Activated T-helper 9 cell treated with anti-CD3 and anti-CD28 coated beads, Interleukin-2, amount 50 U/mL, for 16 hours (primary cell): ENCODE data around the gene RNU1-1.
"Not testable (repeated sequence)": the region's sequence is repeated elsewhere in the genome, so short reads cannot be mapped to it uniquely, and the experiment has no call there.

ENCODE experiments used
- DNase-seq: peaks from one replicate; pipeline ENCODE4 v3.0.0-alpha.2; 2020; ENCODE audit warnings: low read depth

RNU1-1 gene

DNA sequence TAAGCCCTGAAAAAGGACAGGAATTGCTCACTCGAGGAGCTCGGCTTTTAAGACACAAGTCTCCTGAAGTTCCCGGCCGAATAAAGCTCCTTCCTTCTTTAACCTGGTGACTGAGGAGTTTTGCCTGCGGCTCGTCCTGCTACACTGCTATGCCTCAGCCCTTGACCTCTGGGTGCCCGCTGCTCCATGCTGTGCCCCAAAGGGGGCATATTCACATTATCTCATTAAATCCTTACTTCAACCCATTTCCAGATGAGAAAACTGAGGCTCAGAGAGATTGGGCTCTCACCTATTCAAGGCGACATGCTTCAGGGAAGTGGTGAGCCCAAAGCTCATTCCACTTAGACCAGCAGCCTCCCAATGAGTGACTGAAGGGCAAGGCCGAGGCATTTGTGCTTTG, 20.4 kb downstream of the RNU1-1 start:
- not testable (repeated sequence) for DNase-seq

GRCh38 chr1:16492937-16493336, 21.1 kb downstream of the RNU1-1 start:
- DNase-seq = not testable (repeated sequence)

GRCh38 chr1:16491056-16491675, 22.9 kb downstream of the RNU1-1 start:
- no peak for DNase-seq

GRCh38 chr1:16489195-16489880, 24.7 kb downstream of the RNU1-1 start:
- not testable (repeated sequence) for DNase-seq

- not testable (repeated sequence) for DNase-seq
These were observed 27.1 kb downstream of the RNU1-1 start for GRCh38 chr1:16487011-16487410.

DNA sequence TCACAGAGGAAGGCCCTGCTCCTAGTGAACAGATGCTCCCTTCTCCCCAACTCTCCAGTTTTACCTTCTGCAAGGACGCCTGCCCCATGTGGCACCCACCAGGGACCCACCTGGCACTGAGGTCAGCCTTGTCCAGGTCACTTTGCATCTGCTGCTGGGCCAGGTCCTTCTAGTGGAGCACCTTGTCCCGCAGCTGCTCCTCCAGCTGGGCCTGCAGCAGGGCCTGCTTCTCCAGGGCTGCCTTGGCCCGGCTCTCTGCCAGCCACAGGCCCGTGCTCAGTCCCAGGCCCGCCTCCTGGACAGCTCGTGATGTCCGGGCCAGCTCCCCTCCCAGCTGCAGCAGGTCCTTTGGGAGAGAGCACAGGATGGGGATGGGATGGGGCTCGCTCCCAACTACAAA, 27.8 kb downstream of the RNU1-1 start:
- DNase-seq = not testable (repeated sequence)

GRCh38 chr1:16484931-16485330, 29.2 kb downstream of the RNU1-1 start:
- DNase-seq = no peak

GRCh38 chr1:16484501-16484835, 29.6 kb downstream of the RNU1-1 start:
- DNase-seq = no peak

DNA sequence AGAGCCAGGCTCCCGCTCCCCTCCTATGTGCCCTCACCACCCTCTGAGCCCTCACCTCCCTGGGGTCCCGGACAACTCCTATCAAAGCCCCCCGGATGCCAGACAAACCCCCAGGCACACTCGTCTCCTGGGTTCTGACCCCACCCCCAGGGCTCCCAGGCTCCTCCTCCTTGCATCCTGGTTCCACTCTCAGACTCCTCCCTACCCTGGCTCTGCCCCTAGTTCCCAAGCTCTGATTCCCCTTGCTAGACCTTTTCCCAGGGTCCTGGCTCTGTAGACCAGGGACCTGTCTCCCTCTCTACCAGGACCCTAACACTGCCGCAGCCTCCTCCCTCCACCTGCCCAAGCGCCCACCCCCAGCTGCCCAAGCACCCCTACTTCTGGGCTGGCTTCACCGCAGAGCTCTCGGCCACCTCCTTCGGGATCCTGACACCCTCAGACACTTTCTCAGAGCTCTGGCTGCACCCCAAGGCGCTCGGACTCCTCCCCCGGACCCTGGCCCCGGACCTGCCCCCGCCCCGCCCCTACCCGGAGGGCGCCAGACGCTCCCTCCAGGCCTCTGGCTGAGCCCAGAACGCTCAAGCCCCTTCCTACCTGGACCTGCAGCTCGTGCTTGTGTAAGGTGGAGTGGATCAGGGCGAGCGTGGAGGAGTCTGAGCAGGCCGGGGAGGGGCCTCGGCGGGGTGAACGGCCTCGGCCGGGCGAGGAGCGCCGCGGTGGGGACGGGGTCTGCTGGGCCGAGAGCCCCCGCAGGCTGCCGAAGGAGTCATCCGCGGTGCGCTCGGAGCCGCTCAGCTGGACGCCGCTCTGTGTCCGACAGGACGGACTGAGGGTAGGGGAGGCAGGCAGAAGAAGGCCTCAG, 30.2 kb downstream of the RNU1-1 start:
- not testable (repeated sequence) for DNase-seq

DNA sequence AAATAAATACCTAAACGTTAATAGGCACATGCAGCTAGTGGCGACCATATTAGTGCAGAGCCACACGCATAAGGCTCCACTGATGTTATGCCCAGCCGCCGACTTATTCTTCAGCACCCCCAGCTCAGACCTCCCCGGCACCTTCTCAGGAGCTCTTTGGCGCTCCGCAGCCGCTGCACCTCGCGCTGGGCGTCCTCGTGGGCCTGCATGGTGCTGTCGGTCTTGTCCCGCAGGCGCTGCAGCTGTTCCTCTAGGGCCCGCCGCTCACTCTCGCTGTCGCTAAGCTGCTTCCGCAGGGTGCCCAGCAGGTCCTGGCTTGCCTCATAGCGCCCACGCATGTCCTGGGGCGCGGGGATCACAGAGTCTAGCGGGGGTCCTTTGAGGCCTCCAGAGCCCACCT, 30.9 kb downstream of the RNU1-1 start:
- DNase-seq = not testable (repeated sequence)

GRCh38 chr1:16478091-16478490, 36.0 kb downstream of the RNU1-1 start:
- no peak for DNase-seq

DNA sequence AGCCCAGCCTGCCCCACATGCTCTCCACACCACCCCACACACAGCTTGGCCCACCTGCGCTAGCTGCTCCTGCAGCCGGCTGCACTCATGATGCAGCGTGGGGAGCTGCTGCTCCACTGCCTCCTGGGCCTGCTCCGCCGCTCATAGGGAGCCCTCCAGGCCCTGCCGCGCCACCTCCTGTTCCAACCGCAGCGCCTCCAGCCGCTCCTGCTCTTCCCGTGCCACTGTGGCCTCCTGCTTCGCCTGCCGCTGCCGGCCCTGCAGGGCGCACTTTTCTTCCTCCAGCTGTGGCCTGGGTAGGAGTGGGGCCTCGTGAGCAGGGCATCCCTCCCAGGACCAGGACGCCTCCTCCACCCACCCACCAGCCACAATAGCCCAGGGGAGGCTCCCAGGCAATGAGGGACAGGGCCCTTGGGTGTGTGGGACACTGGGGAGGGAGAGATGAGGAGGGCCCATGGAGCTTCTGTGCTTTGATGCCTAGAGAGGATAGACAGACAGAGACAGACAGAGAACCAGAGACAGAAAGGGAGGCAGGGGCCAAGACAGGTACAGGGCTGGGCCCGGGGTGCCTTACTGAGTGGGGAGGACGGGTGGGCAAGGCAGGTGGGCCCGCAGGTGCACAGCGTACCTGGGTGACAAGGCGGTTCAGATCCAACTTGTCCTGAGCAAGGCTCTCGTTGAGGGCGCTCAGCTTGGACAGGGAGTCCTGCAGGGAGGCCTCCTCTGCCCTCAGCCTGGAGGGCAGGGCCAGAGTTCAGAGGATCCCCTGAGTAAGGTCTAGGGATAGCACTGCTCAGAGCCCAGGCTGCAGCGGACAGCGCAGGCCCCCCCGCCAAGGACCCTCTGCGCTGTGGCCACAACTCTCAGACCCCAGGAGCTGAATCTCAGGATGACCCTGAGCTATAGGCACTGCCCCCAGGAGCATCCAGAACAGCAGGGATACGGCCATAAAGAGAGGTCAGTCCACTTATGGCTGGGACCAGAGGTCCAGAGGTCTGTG, 38.0 kb downstream of the RNU1-1 start:
- not testable (repeated sequence) for DNase-seq

- not testable (repeated sequence) for DNase-seq
These were observed 39.2 kb downstream of the RNU1-1 start for GRCh38 chr1:16474891-16475290.

- no peak for DNase-seq
These were observed 39.8 kb downstream of the RNU1-1 start for GRCh38 chr1:16474166-16474800.

GRCh38 chr1:16468558-16468957, 45.5 kb downstream of the RNU1-1 start:
- no peak for DNase-seq

- no peak for DNase-seq
These were observed 49.0 kb downstream of the RNU1-1 start for GRCh38 chr1:16464917-16465625.
